GM12878 (cell line): ENCODE results near the gene ISG20L2. TPM values are rescaled to one million over a fixed set of nuclear protein-coding genes. Genes with fewer than 3 reads are reported as not detected.

Source experiments
- ASH2L ChIP-seq: fragments of 300-600, 200-600 bp; sonication (generic); IDR thresholded peaks from 2 replicates; pipeline ENCODE4 v1.6.1; 2017; ENCODE audit warnings: low read depth, mild to moderate bottlenecking, borderline replicate concordance
- ATF2 ChIP-seq: IDR thresholded peaks from 2 replicates; pipeline ENCODE4 v1.6.1; 2012; ENCODE audit warnings: low read length, inconsistent platforms
- CEBPB ChIP-seq, 2 experiments: fragments of 150-350 bp in 1 of 2; IDR thresholded peaks; 2 replicates each; pipeline ENCODE4 v1.6.1; 2012 to 2014; ENCODE audit warnings: low read depth in 2 of 2, low read length in 2 of 2, borderline replicate concordance in 1 of 2, inconsistent platforms in 1 of 2
- CHD1 ChIP-seq: IDR thresholded peaks from 2 replicates; pipeline ENCODE4 v1.6.1; 2012; ENCODE audit warnings: low read depth, low read length, improper control_type of control experiment
- CTCF ChIP-seq, 3 experiments: IDR thresholded peaks in 2 of 3; conservative IDR thresholded peaks in 1 of 3; 2 replicates each; pipeline ENCODE4 v1.5.1; 2011; ENCODE audit warnings: low read depth in 3 of 3, low read length in 3 of 3, mild to moderate bottlenecking in 3 of 3, control low read depth in 2 of 3, moderate library complexity in 2 of 3, inconsistent platforms in 1 of 3, mixed read lengths in 1 of 3; ENCODE audit not compliant: control insufficient read depth in 2 of 3, insufficient read depth in 1 of 3; ENCODE audit errors: extremely low read depth in 1 of 3
- FOXM1 ChIP-seq: IDR thresholded peaks from 2 replicates; pipeline ENCODE4 v1.6.1; 2012; ENCODE audit warnings: low read depth, mild to moderate bottlenecking, inconsistent platforms, low read length, moderate library complexity
- HDAC2 ChIP-seq: fragments of 200-600 bp; sonication (generic); IDR thresholded peaks from 2 replicates; pipeline ENCODE4 v1.6.1; 2017
- HDAC6 ChIP-seq: fragments of 200-600 bp; sonication (generic); IDR thresholded peaks from one replicate; pipeline ENCODE4 v1.8.0; 2017; ENCODE audit warnings: antibody characterized with exemption; ENCODE audit not compliant: unreplicated experiment
- JUNB ChIP-seq: IDR thresholded peaks from 2 replicates; pipeline ENCODE4 v1.6.1; 2016; ENCODE audit warnings: antibody characterized with exemption, mild to moderate bottlenecking
- KAT2A ChIP-seq: conservative IDR thresholded peaks from 2 replicates; pipeline ENCODE4 v1.6.1; 2011; ENCODE audit warnings: low read depth, low read length; ENCODE audit not compliant: control insufficient read depth
- NR2F1 ChIP-seq: fragments of 450-650 bp; conservative IDR thresholded peaks from 2 replicates; pipeline ENCODE4 v1.6.1; 2017; ENCODE audit warnings: mild to moderate bottlenecking
- RELA ChIP-seq: fragments of 450-650 bp; IDR thresholded peaks from 2 replicates; pipeline ENCODE4 v1.8.0; 2014; ENCODE audit warnings: borderline replicate concordance; ENCODE audit not compliant: partially characterized antibody
- SIX5 ChIP-seq: IDR thresholded peaks from 2 replicates; pipeline ENCODE4 v1.6.1; 2011; ENCODE audit warnings: mild to moderate bottlenecking, low read depth, low read length, moderate library complexity; ENCODE audit not compliant: severe bottlenecking
- SMAD1 ChIP-seq: fragments of 450-650 bp; IDR thresholded peaks from 2 replicates; pipeline ENCODE4 v1.6.1; 2018; ENCODE audit warnings: mild to moderate bottlenecking, low read depth; ENCODE audit not compliant: partially characterized antibody
- TARDBP ChIP-seq: IDR thresholded peaks from 2 replicates; pipeline ENCODE4 v1.6.1; 2016; ENCODE audit warnings: borderline replicate concordance
- ZBED1 ChIP-seq: IDR thresholded peaks from 2 replicates; pipeline ENCODE4 v1.6.1; 2016; ENCODE audit warnings: borderline replicate concordance
- ZNF592 ChIP-seq: fragments of 450-650 bp; IDR thresholded peaks from 2 replicates; pipeline ENCODE4 v1.6.1; 2017; ENCODE audit warnings: mild to moderate bottlenecking, moderate library complexity
- ZSCAN29 ChIP-seq: fragments of 450-650 bp; IDR thresholded peaks from 2 replicates; pipeline ENCODE4 v1.6.1; 2017; ENCODE audit warnings: mild to moderate bottlenecking, moderate library complexity
- polyA plus RNA-seq, 11 experiments: library from polyadenylated mRNA; depleted of rRNA in 4 of 11; unstranded in 6 of 11; stranded (reverse) in 5 of 11; fragments of >200 nt; fragmentation: Nextera tagmentation in 4 of 11; fragmentation: Illumina TruSeq in 1 of 11; extraction: Ambion mirVana in 4 of 11; extraction: Trizol in 1 of 11; gene quantifications; 1 replicate in 1 of 11; 2 replicates in 10 of 11; pipeline versions ENCODE4 v1.2.1 to v1.2.3, GENCODE V29; 2011 to 2016; ENCODE audit warnings: inconsistent platforms in 2 of 11, missing spikeins in 2 of 11, low read depth in 1 of 11
- total RNA-seq, 4 experiments: library from RNA; depleted of rRNA in 3 of 4; stranded (reverse); fragments of >200 nt in 3 of 4; fragmentation: Illumina TruSeq in 1 of 4; extraction: Trizol in 1 of 4; gene quantifications; 2 replicates each; pipeline versions ENCODE4 v1.2.1 to v1.2.3, GENCODE V29; 2013 to 2021
- TF ChIP-seq, protein P1 (sequence below): IDR thresholded peaks from 2 replicates; pipeline ENCODE4 v1.6.1; 2011; ENCODE audit warnings: mild to moderate bottlenecking, low read depth, low read length, moderate library complexity; ENCODE audit not compliant: insufficient replicate concordance
- TF ChIP-seq, protein P2 (sequence below): fragments of 450-650 bp; IDR thresholded peaks from 2 replicates; pipeline ENCODE4 v1.6.1; 2016; ENCODE audit warnings: mild to moderate bottlenecking

ISG20L2 gene
- total and polyA plus RNA-seq, 10 of the 15 experiments (the other 5 are each of a cell fraction or from before 2014, with no cell fraction given), result 16.4 to 111 (median 48.0) TPM

GRCh38 chr1:156767879-156768604 lies 39.5 kb upstream of the ISG20L2 start (continued):
- TF ChIP-seq, protein P1, sequence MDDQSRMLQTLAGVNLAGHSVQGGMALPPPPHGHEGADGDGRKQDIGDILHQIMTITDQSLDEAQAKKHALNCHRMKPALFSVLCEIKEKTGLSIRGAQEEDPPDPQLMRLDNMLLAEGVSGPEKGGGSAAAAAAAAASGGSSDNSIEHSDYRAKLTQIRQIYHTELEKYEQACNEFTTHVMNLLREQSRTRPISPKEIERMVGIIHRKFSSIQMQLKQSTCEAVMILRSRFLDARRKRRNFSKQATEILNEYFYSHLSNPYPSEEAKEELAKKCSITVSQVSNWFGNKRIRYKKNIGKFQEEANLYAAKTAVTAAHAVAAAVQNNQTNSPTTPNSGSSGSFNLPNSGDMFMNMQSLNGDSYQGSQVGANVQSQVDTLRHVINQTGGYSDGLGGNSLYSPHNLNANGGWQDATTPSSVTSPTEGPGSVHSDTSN, result no peak
- TF ChIP-seq ASH2L (no peak), CHD1 (no peak), HDAC6 (no peak), JUNB (no peak), KAT2A (no peak), CTCF (IDR thresholded peaks at IDR 0.05 in 2 of 3, conservative IDR thresholded peaks at IDR 0.05 in 1 of 3; ENCODE audit: control insufficient read depth in 2 of 3, extremely low read depth in 1 of 3, insufficient read depth in 1 of 3, low read depth in 3 of 3, low read length in 3 of 3) (no peak), NR2F1 (no peak), ZNF592 (no peak), CEBPB (IDR thresholded peaks at IDR 0.05; ENCODE audit: borderline replicate concordance in 1 of 2, low read depth in 2 of 2, low read length in 2 of 2) (no peak), HDAC2 (no peak), FOXM1 (no peak), SIX5 (no peak), ZBED1 (no peak), SMAD1 (no peak), ZSCAN29 (no peak), RELA (no peak), ATF2 (no peak), TARDBP (no peak)
- TF ChIP-seq, protein P2, sequence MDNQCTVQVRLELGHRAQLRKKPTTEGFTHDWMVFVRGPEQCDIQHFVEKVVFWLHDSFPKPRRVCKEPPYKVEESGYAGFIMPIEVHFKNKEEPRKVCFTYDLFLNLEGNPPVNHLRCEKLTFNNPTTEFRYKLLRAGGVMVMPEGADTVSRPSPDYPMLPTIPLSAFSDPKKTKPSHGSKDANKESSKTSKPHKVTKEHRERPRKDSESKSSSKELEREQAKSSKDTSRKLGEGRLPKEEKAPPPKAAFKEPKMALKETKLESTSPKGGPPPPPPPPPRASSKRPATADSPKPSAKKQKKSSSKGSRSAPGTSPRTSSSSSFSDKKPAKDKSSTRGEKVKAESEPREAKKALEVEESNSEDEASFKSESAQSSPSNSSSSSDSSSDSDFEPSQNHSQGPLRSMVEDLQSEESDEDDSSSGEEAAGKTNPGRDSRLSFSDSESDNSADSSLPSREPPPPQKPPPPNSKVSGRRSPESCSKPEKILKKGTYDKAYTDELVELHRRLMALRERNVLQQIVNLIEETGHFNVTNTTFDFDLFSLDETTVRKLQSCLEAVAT, result no peak
